ENCODE data around the gene GALNT18. TPM values are rescaled to one million over a fixed set of nuclear protein-coding genes. Genes with fewer than 3 reads are reported as not detected.
"Not testable (repeated sequence)": the region's sequence is repeated elsewhere in the genome, so short reads cannot be mapped to it uniquely, and the experiment has no call there.

Gene GALNT18
- total RNA-seq, 4 donors from 2014 or later: 7.8 to 57.1 (median 17.8) TPM

DNA sequence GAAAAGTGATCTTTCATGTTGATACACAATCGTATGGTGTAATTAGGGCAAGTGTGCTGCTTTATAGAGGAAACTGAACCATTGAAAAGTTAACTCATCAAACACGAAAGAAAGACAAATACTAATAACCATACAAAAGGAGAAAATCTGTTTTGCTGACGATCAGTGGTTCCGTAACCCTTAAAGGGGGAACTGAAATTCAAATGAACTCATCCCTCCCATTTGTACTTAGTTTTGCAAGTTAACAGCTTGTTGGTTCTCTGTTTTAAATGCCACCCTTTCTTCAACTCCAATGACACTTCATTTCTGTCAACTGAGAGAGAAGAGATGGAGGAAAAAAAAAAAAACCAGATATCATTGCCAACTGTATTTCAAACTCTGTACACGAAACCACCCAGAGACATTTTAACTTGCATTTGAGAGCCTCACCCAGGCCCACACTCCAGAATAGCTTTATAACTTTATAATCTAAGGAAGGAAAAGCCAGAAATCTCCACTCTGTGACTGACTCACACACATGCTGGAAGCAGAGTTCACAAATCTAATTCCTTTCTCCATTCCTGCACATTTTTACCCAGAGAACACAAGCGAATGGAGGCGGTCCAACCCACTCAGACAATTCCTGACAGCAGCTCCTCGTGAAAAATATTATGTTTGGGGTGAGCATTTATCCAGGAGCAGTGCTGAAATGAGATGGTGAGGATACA, 251.4 kb downstream of the GALNT18 start:
- TF ChIP-seq, protein P1, sequence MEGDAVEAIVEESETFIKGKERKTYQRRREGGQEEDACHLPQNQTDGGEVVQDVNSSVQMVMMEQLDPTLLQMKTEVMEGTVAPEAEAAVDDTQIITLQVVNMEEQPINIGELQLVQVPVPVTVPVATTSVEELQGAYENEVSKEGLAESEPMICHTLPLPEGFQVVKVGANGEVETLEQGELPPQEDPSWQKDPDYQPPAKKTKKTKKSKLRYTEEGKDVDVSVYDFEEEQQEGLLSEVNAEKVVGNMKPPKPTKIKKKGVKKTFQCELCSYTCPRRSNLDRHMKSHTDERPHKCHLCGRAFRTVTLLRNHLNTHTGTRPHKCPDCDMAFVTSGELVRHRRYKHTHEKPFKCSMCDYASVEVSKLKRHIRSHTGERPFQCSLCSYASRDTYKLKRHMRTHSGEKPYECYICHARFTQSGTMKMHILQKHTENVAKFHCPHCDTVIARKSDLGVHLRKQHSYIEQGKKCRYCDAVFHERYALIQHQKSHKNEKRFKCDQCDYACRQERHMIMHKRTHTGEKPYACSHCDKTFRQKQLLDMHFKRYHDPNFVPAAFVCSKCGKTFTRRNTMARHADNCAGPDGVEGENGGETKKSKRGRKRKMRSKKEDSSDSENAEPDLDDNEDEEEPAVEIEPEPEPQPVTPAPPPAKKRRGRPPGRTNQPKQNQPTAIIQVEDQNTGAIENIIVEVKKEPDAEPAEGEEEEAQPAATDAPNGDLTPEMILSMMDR (IDR thresholded peaks at IDR 0.05; ENCODE audit: low read depth): no peak

DNA sequence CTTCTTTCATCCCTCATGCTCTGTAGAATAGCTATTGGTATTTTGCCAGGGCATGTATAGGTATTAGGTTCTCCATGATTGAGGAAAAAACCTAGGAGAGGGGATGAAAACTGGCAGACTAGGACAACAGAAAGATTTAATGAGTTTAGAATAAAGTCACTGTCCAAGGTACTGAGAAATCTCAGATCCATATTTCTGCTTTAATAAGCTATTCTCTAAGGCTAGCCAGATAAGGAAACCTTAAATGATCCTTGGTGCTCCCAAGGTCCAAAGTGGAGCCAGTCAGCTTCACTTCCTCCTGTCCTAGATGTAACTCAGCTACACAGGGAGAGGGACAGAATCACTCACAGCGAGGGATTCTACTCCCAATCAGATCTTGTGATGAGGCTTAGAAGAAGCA, 255.0 kb downstream of the GALNT18 start:
- TF ChIP-seq, protein P1 (IDR thresholded peaks at IDR 0.05; ENCODE audit: low read depth): no peak

DNA sequence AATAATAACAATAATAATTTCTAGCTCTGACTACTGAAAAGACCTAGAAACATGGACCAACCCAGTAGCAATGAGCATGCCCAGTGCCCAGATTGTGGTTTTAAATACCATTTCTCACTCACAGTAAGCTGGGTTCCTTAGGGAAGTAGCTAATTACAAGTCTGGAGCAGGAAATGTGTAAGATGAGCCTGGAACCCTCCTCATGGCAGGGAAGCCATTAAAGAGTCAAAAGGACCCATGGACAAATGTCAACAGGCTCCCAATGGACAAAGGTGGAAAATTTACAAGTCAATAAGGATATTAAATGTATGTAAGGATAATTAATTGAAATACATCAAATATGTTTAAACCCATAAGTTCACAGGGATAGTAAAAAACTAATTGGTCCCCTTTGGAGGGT, 258.1 kb downstream of the GALNT18 start:
- TF ChIP-seq, protein P1 (IDR thresholded peaks at IDR 0.05; ENCODE audit: low read depth): no peak

DNA sequence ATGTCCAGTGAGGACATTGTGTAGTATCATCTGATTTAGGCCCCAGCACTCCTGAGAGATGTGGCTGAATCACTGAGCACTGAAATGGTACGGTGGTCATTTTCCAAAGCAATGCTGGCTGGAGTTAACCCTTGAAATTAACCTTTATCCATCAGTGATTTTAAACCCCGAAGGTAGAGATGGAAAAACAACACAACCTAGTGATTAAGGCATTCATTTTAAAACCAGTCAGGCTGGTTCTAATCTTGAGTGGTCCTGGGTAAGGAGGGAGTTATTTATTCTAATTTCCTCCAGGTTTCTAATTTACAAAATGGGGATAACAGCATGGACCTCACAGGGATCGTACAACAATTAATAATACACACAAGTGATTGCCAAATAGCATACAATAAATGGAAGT, 262.2 kb downstream of the GALNT18 start:
- TF ChIP-seq, protein P1 (IDR thresholded peaks at IDR 0.05; ENCODE audit: low read depth): no peak

DNA sequence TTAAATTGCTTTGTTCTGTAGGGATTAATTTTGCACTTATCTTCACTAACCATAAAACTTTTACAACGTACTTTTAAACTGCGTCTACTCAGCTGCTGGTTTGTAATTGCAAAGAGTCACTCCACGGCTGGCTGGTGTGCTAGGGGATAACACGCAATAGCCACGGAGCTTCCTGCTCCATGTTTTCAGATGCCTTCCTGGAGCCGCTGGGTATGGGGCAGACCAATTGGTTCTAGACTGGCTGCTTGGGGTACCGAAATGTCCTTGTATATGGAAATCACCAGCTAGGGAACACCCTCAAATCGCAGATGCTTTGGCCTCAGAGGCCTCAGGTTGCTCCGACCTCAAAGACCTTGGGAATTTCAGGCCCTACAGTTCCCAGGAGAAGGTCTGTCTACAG, 265.0 kb downstream of the GALNT18 start:
- TF ChIP-seq, protein P1 (IDR thresholded peaks at IDR 0.05; ENCODE audit: low read depth): no peak

DNA sequence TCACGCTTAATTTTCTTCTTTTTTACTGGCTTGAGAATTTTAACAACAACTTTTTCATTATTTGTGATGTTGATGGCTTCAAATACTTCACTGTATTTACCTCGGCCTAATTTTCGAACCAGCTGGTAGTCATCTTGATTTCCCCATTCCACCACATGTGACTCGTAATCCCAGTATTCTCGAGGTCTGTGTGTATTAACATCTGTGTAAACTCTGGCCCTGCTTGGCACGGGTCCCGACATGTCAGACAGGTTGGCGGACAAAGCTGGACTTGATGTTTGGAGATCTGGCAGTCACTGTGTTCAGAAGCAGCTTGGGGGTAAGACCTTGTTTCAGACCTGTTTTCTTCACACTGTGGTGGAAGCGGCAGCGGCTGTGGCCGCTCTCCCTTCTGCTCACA, 268.9 kb downstream of the GALNT18 start, which contains the start of gene CSNK2A3:
TSS of gene CSNK2A3 (minus strand) at position 373 of the 400 bp plus-strand sequence. CDS start at position 242, 131 bp downstream.
- TF ChIP-seq, protein P1 (IDR thresholded peaks at IDR 0.05; ENCODE audit: low read depth): not testable (repeated sequence)

DNA sequence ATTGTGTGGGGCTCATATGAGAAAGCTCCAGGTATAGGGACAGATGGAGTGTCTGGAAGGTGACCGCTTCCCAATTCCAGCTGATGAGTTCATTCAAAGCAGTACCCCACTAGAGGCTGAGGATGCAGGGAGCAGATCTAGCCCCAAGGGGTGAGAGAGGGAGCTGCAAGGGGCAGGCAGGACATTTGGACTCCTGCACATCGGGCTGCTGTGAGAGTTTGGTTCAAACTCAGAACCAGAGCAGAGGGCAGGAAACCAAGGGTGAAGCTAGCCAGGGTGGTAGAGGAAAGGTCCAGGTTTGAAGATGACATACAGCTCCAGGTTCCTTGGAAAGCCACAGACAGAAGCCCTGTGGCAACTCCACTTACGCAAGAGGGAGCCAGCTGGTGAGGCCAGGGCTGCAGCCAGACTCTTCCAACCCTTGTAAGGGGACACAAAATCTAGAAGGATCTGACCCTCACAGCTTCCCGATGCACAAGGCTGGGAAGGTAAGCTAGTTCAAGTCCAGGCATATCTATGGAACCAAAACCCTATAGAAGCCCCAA, 270.7 kb downstream of the GALNT18 start:
- TF ChIP-seq, protein P1 (IDR thresholded peaks at IDR 0.05; ENCODE audit: low read depth): no peak

All from subcutaneous adipose tissue (tissue), 4 donors.